ENCODE measurements around the gene PCGF3.

The PCGF3 gene

GRCh38 chr4:682490-683172 is 23.0 kb upstream of the PCGF3 start:
- Histone ChIP-seq H2AFZ (ENCODE audit: low read depth, low read length) (no peak overlapping the region), H3K79me2 (ENCODE audit: low read length) (no peaks in the 10 kb centered on the region), H3K4me1 (ENCODE audit: low read length) (peaks cover 9% of the 10 kb centered on the region), H3K4me2 (ENCODE audit: low read length) (peak overlapping the region; percentile 65), H3K9me3 (ENCODE audit: insufficient read depth, low read length) (no peaks in the 10 kb centered on the region), H3K27me3 (ENCODE audit: low read depth, low read length) (no peaks in the 10 kb centered on the region), H4K20me1 (ENCODE audit: insufficient read depth, low read length) (no peaks in the 10 kb centered on the region), H3K9ac (ENCODE audit: low read length) (no peak overlapping the region), H3K27ac (ENCODE audit: low read length) (no peak overlapping the region), H3K36me3 (replicated peaks; ENCODE audit: low read depth, low read length) (no peaks in the 10 kb centered on the region), H3K4me3 (ENCODE audit: low read length) (peak overlapping the region; percentile 75)
- TF ChIP-seq CTCF (IDR thresholded peaks at IDR 0.05; ENCODE audit: low read depth, low read length) = no peak
- no peak for TF ChIP-seq EZH2phosphoT487 (IDR thresholded peaks at IDR 0.05; ENCODE audit: low read depth)

GRCh38 chr4:683247-683897 is 22.3 kb upstream of the PCGF3 start:
- Histone ChIP-seq H3K9ac (ENCODE audit: low read length) (no peak overlapping the region), H3K4me2 (ENCODE audit: low read length) (no peak overlapping the region), H3K36me3 (replicated peaks; ENCODE audit: low read depth, low read length) (no peaks in the 10 kb centered on the region)

GRCh38 chr4:683982-684622 is 21.5 kb upstream of the PCGF3 start:
- no peaks in the 10 kb centered on the region; the same call in 1 of the 2 replicates for H3K4me1 ChIP-seq (ENCODE audit: low read length)
- H3K4me2 ChIP-seq (ENCODE audit: low read length) = no peak overlapping the region
- H2AFZ ChIP-seq (ENCODE audit: low read depth, low read length) = no peak overlapping the region
- no peaks in the 10 kb centered on the region for H3K27me3 ChIP-seq (ENCODE audit: low read depth, low read length)
- no peaks in the 10 kb centered on the region for H3K79me2 ChIP-seq (ENCODE audit: low read length)
- no peak overlapping the region for H3K27ac ChIP-seq (ENCODE audit: low read length)
- no peak overlapping the region for H3K4me3 ChIP-seq (ENCODE audit: low read length)
- TF ChIP-seq EZH2phosphoT487 (IDR thresholded peaks at IDR 0.05; ENCODE audit: low read depth) (no peak), CTCF (IDR thresholded peaks at IDR 0.05; ENCODE audit: low read depth, low read length) (peak; percentile 67)
- no peaks in the 10 kb centered on the region for H4K20me1 ChIP-seq (ENCODE audit: insufficient read depth, low read length)
- H3K9me3 ChIP-seq (ENCODE audit: insufficient read depth, low read length) = no peaks in the 10 kb centered on the region
- no peak overlapping the region for H3K9ac ChIP-seq (ENCODE audit: low read length)
- H3K36me3 ChIP-seq (replicated peaks; ENCODE audit: low read depth, low read length) = no peaks in the 10 kb centered on the region

More at GRCh38 chr4:683247-683897, 22.3 kb upstream of the PCGF3 start:
- peaks cover 2% of the 10 kb centered on the region for H3K4me1 ChIP-seq (ENCODE audit: low read length)
- no peak overlapping the region for H3K27ac ChIP-seq (ENCODE audit: low read length)
- H4K20me1 ChIP-seq (ENCODE audit: insufficient read depth, low read length) = no peaks in the 10 kb centered on the region
- no peaks in the 10 kb centered on the region for H3K27me3 ChIP-seq (ENCODE audit: low read depth, low read length)
- H3K79me2 ChIP-seq (ENCODE audit: low read length) = no peaks in the 10 kb centered on the region
- no peak for TF ChIP-seq EZH2phosphoT487 (IDR thresholded peaks at IDR 0.05; ENCODE audit: low read depth)
- TF ChIP-seq CTCF (IDR thresholded peaks at IDR 0.05; ENCODE audit: low read depth, low read length) = no peak
- no peak overlapping the region for H3K4me3 ChIP-seq (ENCODE audit: low read length)
- H3K9me3 ChIP-seq (ENCODE audit: insufficient read depth, low read length) = no peaks in the 10 kb centered on the region
- no peak overlapping the region for H2AFZ ChIP-seq (ENCODE audit: low read depth, low read length)

Measured in OCI-LY3 (cell line).